ENCODE data around the gene BPIFB4. TPM values are rescaled to one million over a fixed set of nuclear protein-coding genes. Genes with fewer than 3 reads are reported as not detected.

The BPIFB4 gene
- polyA plus RNA-seq, 3 donors = not detected

DNA sequence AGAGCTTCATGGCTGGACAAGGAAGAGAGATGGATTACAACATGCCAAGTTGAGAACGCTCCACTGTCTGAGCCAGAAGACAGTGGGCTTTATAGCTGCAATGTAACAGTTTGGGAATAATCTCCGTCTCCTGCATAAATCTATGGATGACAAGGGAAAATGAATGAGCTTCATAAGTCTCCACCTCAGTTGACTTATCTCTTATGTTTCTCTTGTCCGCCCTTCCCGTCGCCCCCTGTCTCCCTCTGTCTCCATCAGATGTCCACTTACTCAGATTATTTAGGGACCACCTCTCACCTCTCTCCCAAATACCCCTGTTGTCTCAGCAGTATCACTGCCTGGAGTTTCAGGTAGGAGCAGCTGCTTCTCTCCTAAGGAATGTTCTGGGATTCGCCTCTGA, 74.8 kb downstream of the BPIFB4 start:
- no peak for DNase-seq (ENCODE audit: low read depth in 3 of 3, low spot score in 2 of 3)

DNA sequence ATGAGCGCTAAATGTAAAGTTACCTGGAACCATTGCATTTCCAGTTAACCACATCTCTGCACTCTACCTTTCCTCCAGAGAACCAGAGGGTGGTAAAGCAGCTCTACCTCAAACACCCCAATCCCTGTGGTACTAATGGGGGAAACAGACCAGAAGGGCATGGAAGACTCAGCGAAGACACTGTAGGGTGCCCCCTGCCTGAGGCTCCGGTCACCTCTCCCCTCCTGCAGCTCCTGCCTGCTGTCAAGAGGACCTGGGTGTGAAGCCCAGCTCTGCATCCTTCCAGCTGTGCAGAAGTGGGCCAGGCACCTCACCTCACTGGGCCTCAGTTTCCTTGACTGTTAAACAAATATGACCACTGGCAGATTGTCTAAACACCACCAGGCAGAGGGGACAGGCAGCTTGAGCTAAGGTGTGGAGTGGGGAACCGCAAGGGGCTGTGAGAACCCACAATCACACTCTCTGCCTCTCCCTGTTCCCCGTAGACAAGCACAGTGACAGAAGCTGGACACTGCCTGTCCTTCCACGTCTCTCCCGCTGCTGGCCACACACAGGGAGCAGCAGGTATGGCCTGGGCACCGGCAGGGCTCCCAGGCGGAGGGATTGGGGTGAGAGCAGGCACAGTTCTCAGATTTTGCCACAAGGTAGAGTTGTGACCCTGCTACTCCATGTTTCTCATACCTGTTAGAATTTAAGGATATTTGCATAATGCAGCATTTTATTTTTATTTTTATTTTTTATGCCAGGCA, 79.4 kb downstream of the BPIFB4 start:
- DNase-seq (ENCODE audit: low read depth in 3 of 3, low spot score in 2 of 3) = no peak

DNA sequence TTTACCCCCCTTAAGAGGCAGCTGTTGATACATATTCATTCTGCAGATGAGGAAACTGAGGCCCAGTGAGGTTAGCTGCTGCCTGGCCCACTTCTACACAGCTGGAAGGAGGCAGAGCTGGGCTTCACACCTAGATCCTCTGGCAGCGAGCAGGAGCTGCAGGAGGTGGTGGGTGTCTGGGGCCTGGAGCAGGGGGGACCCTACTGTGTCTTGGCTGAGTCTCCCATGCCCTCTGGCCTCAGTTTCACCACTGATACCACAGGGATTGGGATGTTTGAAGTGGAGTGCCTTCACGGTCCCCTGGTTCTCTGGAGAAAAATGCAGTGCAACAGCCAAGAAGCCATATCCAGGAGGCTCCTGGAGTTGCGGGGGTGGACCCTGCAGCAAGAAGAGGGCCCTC, 80.3 kb downstream of the BPIFB4 start:
- no peak for DNase-seq (ENCODE audit: low read depth in 3 of 3, low spot score in 2 of 3)

DNA sequence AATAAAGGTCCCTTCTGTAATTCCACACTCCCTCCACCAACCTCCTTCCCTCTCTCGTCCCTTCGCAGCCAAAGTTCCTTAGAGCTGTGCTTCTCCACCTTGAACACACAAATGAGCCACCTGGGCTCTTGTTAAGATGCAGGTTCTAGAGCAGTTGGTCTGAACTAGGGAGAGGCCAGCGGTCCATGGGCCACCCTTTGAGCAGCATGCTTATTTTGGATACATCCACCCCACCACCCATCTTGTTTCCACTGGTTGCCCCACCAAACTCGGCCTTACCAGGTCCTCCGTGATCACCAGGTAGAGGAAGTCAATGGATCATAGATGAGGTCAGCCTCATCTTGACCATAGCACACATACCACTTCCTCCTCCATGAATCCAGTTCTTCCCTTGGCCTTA, 81.2 kb downstream of the BPIFB4 start:
- no peak for DNase-seq (ENCODE audit: low read depth in 3 of 3, low spot score in 2 of 3)

Other genes with a start within 250 kb of the BPIFB4 start
- gene EFCAB8, start 220.7 kb upstream of the BPIFB4 start, polyA plus RNA-seq (ENCODE audit: insufficient read length in 3 of 3) = under 1 TPM in 2 of 3 donors, not detected in 1; 0.06 to 0.33 TPM
- gene SUN5, start 75.2 kb upstream of the BPIFB4 start, polyA plus RNA-seq (ENCODE audit: insufficient read length in 3 of 3) = not detected
- not detected for gene BPIFB2, start 71.9 kb upstream of the BPIFB4 start, polyA plus RNA-seq (ENCODE audit: insufficient read length in 3 of 3)
- not detected for gene BPIFB6, start 48.0 kb upstream of the BPIFB4 start, polyA plus RNA-seq (ENCODE audit: insufficient read length in 3 of 3)
- gene BPIFB3, start 25.7 kb upstream of the BPIFB4 start, polyA plus RNA-seq (ENCODE audit: insufficient read length in 3 of 3) = not detected
- under 1 TPM in 1 of 3 donors, not detected in 2; 0.17 TPM for gene BPIFA2, start 88.5 kb downstream of the BPIFB4 start, polyA plus RNA-seq (ENCODE audit: insufficient read length in 3 of 3)
- not detected for gene BPIFA3, start 137.7 kb downstream of the BPIFB4 start, polyA plus RNA-seq (ENCODE audit: insufficient read length in 3 of 3)
- gene BPIFA1, start 156.4 kb downstream of the BPIFB4 start, polyA plus RNA-seq (ENCODE audit: insufficient read length in 3 of 3) = not detected
- not detected for gene BPIFB1, start 203.6 kb downstream of the BPIFB4 start, polyA plus RNA-seq (ENCODE audit: insufficient read length in 3 of 3)

Measured in right renal cortex interstitium (tissue), 3 donors.